A549 (cell line): ENCODE data around the gene MS4A4A. TPM values are rescaled to one million over a fixed set of nuclear protein-coding genes. Genes with fewer than 3 reads are reported as not detected.

Source experiments
- ATAC-seq, 2 experiments: fragments of 200-7000 bp in 1 of 2; fragments of >200 bp in 1 of 2; cut with Nextera tagmentation in 1 of 2; cut with Tn5 transposase in 1 of 2; 3 replicates each; pipeline versions ENCODE4 v1.8.0 to v1.9.1; 2018 to 2020; ENCODE audit warnings: mild to moderate bottlenecking in 1 of 2, moderate library complexity in 1 of 2
- CTCF ChIA-PET: fragments of 300-600 bp; sonication (Branson Sonifier 250); formaldehyde crosslinking; extraction: SDS; loops from one replicate; lab custom pipeline; 2021; ENCODE audit warnings: antibody characterized with exemption, inconsistent platforms; lab: Yijun Ruan, JAX
- POLR2A ChIA-PET: fragments of 350-600 bp; formaldehyde crosslinking; extraction: SDS; loops from one replicate; lab custom pipeline; 2021; ENCODE audit warnings: antibody characterized with exemption, inconsistent platforms; lab: Yijun Ruan, JAX
- DNase-seq, 2 experiments: peaks; one replicate each; pipeline versions ENCODE4 v3.0.0 to v3.0.0-alpha.2; 2011 to 2016; ENCODE audit warnings: low read depth in 1 of 2, low spot score in 1 of 2
- FAIRE-seq: peaks from 2 replicates; lab custom pipeline; 2011; peaks lifted over from hg19 to GRCh38; lab: Jason Lieb, UNC
- H3K27ac ChIP-seq, 2 experiments: fragments of >200 bp; sonication (Bioruptor Twin); formaldehyde crosslinking; 3 replicates each; pipeline ENCODE4 v1.5.1; 2016 to 2017
- H3K4me1 ChIP-seq: fragments of >200 bp; sonication (Bioruptor Twin); formaldehyde crosslinking; 3 replicates; pipeline ENCODE4 v1.6.1; 2016
- H3K4me2 ChIP-seq: fragments of >200 bp; sonication (Bioruptor Twin); formaldehyde crosslinking; 3 replicates; pipeline ENCODE4 v1.6.1; 2016
- H3K4me3 ChIP-seq: fragments of >200 bp; sonication (Bioruptor Twin); formaldehyde crosslinking; 3 replicates; pipeline ENCODE4 v1.5.1; 2016
- H3K9me3 ChIP-seq: fragments of >200 bp; sonication (Bioruptor Twin); formaldehyde crosslinking; 3 replicates; pipeline ENCODE4 v1.6.1; 2016
- CBX2 ChIP-seq: fragments of 200-600 bp; sonication (generic); IDR thresholded peaks from 2 replicates; pipeline ENCODE4 v1.6.1; 2016; ENCODE audit warnings: low read depth, mild to moderate bottlenecking, borderline replicate concordance
- CBX8 ChIP-seq: fragments of 200-600 bp; sonication (generic); IDR thresholded peaks from 2 replicates; pipeline ENCODE4 v1.6.1; 2016
- CEBPB ChIP-seq, 2 experiments: fragments of >200 bp in 1 of 2; sonication (Bioruptor Twin) in 1 of 2; formaldehyde crosslinking in 1 of 2; IDR thresholded peaks; 2 replicates each; pipeline ENCODE4 v1.6.1; 2012 to 2016
- CHD2 ChIP-seq: fragments of 150-350 bp; IDR thresholded peaks from 2 replicates; pipeline ENCODE4 v1.6.1; 2014; ENCODE audit warnings: low read length; ENCODE audit not compliant: partially characterized antibody
- CHD4 ChIP-seq: fragments of 200-600 bp; sonication (generic); IDR thresholded peaks from 2 replicates; pipeline ENCODE4 v1.6.1; 2016; ENCODE audit warnings: antibody characterized with exemption, mild to moderate bottlenecking, borderline replicate concordance
- FOSB ChIP-seq: fragments of 250-450 bp; sonication (Bioruptor Pico); IDR thresholded peaks from 2 replicates; pipeline ENCODE4 v1.5.0; 2020; ENCODE audit warnings: mild to moderate bottlenecking, moderate library complexity
- HDAC2 ChIP-seq: fragments of 200-600 bp; sonication (generic); IDR thresholded peaks from 2 replicates; pipeline ENCODE4 v1.6.1; 2016
- HEYL ChIP-seq: fragments of 250-450 bp; sonication (Bioruptor Pico); IDR thresholded peaks from 2 replicates; pipeline ENCODE4 v1.8.0; 2021; ENCODE audit warnings: mild to moderate bottlenecking, moderate library complexity
- HOXB5 ChIP-seq: fragments of 250-450 bp; sonication (Bioruptor Pico); IDR thresholded peaks from 2 replicates; pipeline ENCODE4 v1.5.0; 2020; ENCODE audit warnings: mild to moderate bottlenecking, moderate library complexity
- JUNB ChIP-seq: fragments of >200 bp; sonication (Bioruptor Twin); formaldehyde crosslinking; IDR thresholded peaks from 2 replicates; pipeline ENCODE4 v1.6.1; 2016
- KDM1A ChIP-seq: fragments of 200-600 bp; sonication (generic); IDR thresholded peaks from 2 replicates; pipeline ENCODE4 v1.6.1; 2016; ENCODE audit warnings: low read depth, mild to moderate bottlenecking
- MAZ ChIP-seq: fragments of 150-350 bp; IDR thresholded peaks from 2 replicates; pipeline ENCODE4 v1.6.1; 2014; ENCODE audit warnings: antibody characterized with exemption, low read depth, low read length, borderline replicate concordance
- MYC ChIP-seq: IDR thresholded peaks from 2 replicates; pipeline ENCODE4 v1.6.1; 2012; ENCODE audit warnings: mild to moderate bottlenecking, inconsistent platforms, low read length, improper control_type of control experiment, borderline replicate concordance
- NFE2L2 ChIP-seq: fragments of 150-350 bp; conservative IDR thresholded peaks from 2 replicates; pipeline ENCODE4 v1.6.1; 2014; ENCODE audit warnings: low read length
- POLR2A ChIP-seq: IDR thresholded peaks from 2 replicates; pipeline ENCODE4 v1.6.1; 2012; ENCODE audit warnings: mild to moderate bottlenecking, low read length
- RAD21 ChIP-seq, 2 experiments: fragments of >200 bp in 1 of 2; sonication (Bioruptor Twin) in 1 of 2; formaldehyde crosslinking in 1 of 2; IDR thresholded peaks in 1 of 2; conservative IDR thresholded peaks in 1 of 2; 2 replicates in 1 of 2; 3 replicates in 1 of 2; pipeline ENCODE4 v1.6.1; 2012 to 2018; ENCODE audit warnings: inconsistent platforms in 1 of 2
- RARB ChIP-seq: fragments of 250-450 bp; sonication (Bioruptor Pico); IDR thresholded peaks from 2 replicates; pipeline ENCODE4 v1.8.0; 2021; ENCODE audit warnings: mild to moderate bottlenecking, moderate library complexity
- SMC3 ChIP-seq: fragments of >200 bp; sonication (Bioruptor Twin); formaldehyde crosslinking; IDR thresholded peaks from 3 replicates; pipeline ENCODE4 v1.6.1; 2018; ENCODE audit warnings: inconsistent platforms
- SREBF2 ChIP-seq: fragments of 450-650 bp; IDR thresholded peaks from 2 replicates; pipeline ENCODE4 v1.6.1; 2014; ENCODE audit warnings: mild to moderate bottlenecking, moderate library complexity
- TFCP2L1 ChIP-seq: fragments of 250-450 bp; sonication (Bioruptor Pico); IDR thresholded peaks from 2 replicates; pipeline ENCODE4 v1.5.0; 2021; ENCODE audit warnings: mild to moderate bottlenecking
- TP53 ChIP-seq: fragments of 250-450 bp; sonication (Bioruptor Pico); IDR thresholded peaks from 2 replicates; pipeline ENCODE4 v1.5.0; 2021; ENCODE audit warnings: mild to moderate bottlenecking, moderate library complexity
- ZFP36 ChIP-seq: fragments of 450-650 bp; IDR thresholded peaks from 2 replicates; pipeline ENCODE4 v1.6.1; 2014; ENCODE audit warnings: borderline replicate concordance; ENCODE audit not compliant: partially characterized antibody
- ZSCAN20 ChIP-seq: fragments of 250-450 bp; sonication (Bioruptor Pico); IDR thresholded peaks from 2 replicates; pipeline ENCODE4 v1.8.0; 2022; ENCODE audit warnings: mild to moderate bottlenecking, moderate library complexity
- WGBS: methylation state at CpG from one replicate; pipeline ENCODE4 v1.1.6; 2017; ENCODE audit errors: missing lambda C conversion rate; 5-methylcytosine and 5-hydroxymethylcytosine counted together
- polyA plus RNA-seq, 4 experiments: library from polyadenylated mRNA; depleted of rRNA in 3 of 4; stranded (reverse); fragments of >200 nt; fragmentation: RNase III in 1 of 4; extraction: RNeasy Plus Mini Kit Qiagen cat#74134 plus additional on column Dnase treatment in 1 of 4; gene quantifications; 2 replicates in 3 of 4; 3 replicates in 1 of 4; pipeline ENCODE4 v1.2.3, GENCODE V29; 2011 to 2017
- TF ChIP-seq, protein P1 (sequence below): fragments of 150-350 bp; IDR thresholded peaks from 2 replicates; pipeline ENCODE4 v1.6.1; 2014; ENCODE audit warnings: low read depth, mild to moderate bottlenecking, low read length
- TF ChIP-seq, protein P2 (sequence below): fragments of 250-450 bp; sonication (Bioruptor Pico); IDR thresholded peaks from 2 replicates; pipeline ENCODE4 v1.5.0; 2021; ENCODE audit warnings: mild to moderate bottlenecking, moderate library complexity, borderline replicate concordance
- TF ChIP-seq, protein P3 (sequence below): fragments of 200-600 bp; sonication (generic); IDR thresholded peaks from 2 replicates; pipeline ENCODE4 v1.6.1; 2016; ENCODE audit warnings: antibody characterized with exemption, mild to moderate bottlenecking, moderate library complexity
- TF ChIP-seq, protein P4 (sequence below): fragments of 250-450 bp; sonication (Bioruptor Pico); IDR thresholded peaks from 2 replicates; pipeline ENCODE4 v1.5.0; 2020; ENCODE audit warnings: low read depth, mild to moderate bottlenecking, moderate library complexity

Gene MS4A4A
- polyA plus RNA-seq, 2 of the 4 experiments (the other 2 are of a cell fraction): not detected

DNA sequence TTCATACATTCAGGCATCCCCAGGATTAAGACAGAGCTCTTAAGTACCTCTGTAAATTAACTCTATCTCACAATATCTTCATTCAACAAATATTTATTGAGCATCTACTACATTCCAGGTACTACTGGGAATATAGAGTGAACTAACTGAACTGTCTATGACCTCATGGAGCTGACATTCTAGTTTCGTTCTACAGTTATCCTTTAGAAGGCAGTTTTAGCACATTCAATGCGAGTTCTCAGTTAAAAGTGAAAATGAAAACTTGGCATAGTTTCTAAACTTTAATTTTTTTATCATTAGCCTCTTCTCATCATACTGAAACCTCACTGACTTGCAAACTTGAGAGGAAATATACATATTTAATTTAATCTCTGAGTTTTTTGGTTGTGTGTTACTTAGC is 35.9 kb downstream of the MS4A4A start:
- WGBS: 0% methylated on average over 2 of the region's 2 CpGs
- Histone ChIP-seq H3K9me3 (no peaks in the 10 kb centered on the region), H3K4me3 (no peak overlapping the region), H3K4me1 (no peaks in the 10 kb centered on the region), H3K4me2 (no peak overlapping the region), H3K27ac (no peak overlapping the region)
- POLR2A ChIA-PET: no interaction called here
- ATAC-seq: no peak
- no peak for FAIRE-seq
- no peak for TF ChIP-seq KDM1A
- TF ChIP-seq CEBPB (IDR thresholded peaks at IDR 0.05): no peak
- no peak for TF ChIP-seq SREBF2
- no peak for TF ChIP-seq RARB (CRISPR knock-in tag)
- TF ChIP-seq FOSB: no peak
- no peak for TF ChIP-seq HOXB5 (CRISPR knock-in tag)
- no peak for TF ChIP-seq JUNB
- TF ChIP-seq, protein P1, sequence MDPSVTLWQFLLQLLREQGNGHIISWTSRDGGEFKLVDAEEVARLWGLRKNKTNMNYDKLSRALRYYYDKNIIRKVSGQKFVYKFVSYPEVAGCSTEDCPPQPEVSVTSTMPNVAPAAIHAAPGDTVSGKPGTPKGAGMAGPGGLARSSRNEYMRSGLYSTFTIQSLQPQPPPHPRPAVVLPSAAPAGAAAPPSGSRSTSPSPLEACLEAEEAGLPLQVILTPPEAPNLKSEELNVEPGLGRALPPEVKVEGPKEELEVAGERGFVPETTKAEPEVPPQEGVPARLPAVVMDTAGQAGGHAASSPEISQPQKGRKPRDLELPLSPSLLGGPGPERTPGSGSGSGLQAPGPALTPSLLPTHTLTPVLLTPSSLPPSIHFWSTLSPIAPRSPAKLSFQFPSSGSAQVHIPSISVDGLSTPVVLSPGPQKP: no peak
- no peak for TF ChIP-seq NFE2L2
- no peak for TF ChIP-seq ZSCAN20 (CRISPR knock-in tag)
- TF ChIP-seq ZFP36: no peak
- no peak for TF ChIP-seq CHD2
- no peak for TF ChIP-seq MYC
- no peak for TF ChIP-seq POLR2A
- TF ChIP-seq, protein P2, sequence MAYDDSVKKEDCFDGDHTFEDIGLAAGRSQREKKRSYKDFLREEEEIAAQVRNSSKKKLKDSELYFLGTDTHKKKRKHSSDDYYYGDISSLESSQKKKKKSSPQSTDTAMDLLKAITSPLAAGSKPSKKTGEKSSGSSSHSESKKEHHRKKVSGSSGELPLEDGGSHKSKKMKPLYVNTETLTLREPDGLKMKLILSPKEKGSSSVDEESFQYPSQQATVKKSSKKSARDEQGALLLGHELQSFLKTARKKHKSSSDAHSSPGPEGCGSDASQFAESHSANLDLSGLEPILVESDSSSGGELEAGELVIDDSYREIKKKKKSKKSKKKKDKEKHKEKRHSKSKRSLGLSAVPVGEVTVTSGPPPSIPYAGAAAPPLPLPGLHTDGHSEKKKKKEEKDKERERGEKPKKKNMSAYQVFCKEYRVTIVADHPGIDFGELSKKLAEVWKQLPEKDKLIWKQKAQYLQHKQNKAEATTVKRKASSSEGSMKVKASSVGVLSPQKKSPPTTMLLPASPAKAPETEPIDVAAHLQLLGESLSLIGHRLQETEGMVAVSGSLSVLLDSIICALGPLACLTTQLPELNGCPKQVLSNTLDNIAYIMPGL (CRISPR knock-in tag): no peak
- no peak for TF ChIP-seq CBX8
- TF ChIP-seq CHD4: no peak
- no peak for TF ChIP-seq TP53 (CRISPR knock-in tag)
- TF ChIP-seq, protein P3, sequence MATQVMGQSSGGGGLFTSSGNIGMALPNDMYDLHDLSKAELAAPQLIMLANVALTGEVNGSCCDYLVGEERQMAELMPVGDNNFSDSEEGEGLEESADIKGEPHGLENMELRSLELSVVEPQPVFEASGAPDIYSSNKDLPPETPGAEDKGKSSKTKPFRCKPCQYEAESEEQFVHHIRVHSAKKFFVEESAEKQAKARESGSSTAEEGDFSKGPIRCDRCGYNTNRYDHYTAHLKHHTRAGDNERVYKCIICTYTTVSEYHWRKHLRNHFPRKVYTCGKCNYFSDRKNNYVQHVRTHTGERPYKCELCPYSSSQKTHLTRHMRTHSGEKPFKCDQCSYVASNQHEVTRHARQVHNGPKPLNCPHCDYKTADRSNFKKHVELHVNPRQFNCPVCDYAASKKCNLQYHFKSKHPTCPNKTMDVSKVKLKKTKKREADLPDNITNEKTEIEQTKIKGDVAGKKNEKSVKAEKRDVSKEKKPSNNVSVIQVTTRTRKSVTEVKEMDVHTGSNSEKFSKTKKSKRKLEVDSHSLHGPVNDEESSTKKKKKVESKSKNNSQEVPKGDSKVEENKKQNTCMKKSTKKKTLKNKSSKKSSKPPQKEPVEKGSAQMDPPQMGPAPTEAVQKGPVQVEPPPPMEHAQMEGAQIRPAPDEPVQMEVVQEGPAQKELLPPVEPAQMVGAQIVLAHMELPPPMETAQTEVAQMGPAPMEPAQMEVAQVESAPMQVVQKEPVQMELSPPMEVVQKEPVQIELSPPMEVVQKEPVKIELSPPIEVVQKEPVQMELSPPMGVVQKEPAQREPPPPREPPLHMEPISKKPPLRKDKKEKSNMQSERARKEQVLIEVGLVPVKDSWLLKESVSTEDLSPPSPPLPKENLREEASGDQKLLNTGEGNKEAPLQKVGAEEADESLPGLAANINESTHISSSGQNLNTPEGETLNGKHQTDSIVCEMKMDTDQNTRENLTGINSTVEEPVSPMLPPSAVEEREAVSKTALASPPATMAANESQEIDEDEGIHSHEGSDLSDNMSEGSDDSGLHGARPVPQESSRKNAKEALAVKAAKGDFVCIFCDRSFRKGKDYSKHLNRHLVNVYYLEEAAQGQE: no peak
- TF ChIP-seq MAZ: no peak
- DNase-seq: no peak
- CTCF ChIA-PET: interaction anchor here (1.3 to 1.9 kb wide), 2 partner anchors 18 to 47 kb away, joined by 3 to 5 read pairs; no protein-coding TSS in a partner anchor

DNA sequence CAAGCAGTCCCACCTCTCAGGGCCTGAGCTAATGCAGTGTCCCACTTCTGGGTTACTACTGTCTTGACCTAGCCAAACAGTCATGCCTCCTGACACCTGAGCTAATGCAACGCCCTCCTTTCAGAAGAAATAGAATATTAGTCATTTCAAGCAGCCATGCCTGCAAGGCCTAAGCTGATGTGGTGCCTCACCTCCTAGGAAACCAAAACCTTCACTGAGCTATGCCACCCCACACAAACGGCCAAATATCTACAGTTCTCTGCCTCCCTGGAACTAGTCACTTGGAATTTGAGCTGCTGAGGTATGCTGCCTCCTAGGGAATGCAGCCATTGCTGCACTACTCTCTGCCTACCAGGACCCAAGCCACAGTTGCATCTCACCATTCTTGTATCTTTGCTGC is 38.3 kb downstream of the MS4A4A start:
- 0% methylated on average over 2 of the region's 2 CpGs for WGBS
- no peak for DNase-seq
- FAIRE-seq: no peak
- Histone ChIP-seq H3K27ac (no peak overlapping the region), H3K4me3 (no peak overlapping the region), H3K9me3 (no peaks in the 10 kb centered on the region)
- no peak for ATAC-seq
- CTCF ChIA-PET: interaction anchor here (0.7 to 1.3 kb wide), 3 partner anchors 11 to 323 kb away, joined by 3 to 4 read pairs (median 3); no protein-coding TSS in a partner anchor
- TF ChIP-seq, protein P4, sequence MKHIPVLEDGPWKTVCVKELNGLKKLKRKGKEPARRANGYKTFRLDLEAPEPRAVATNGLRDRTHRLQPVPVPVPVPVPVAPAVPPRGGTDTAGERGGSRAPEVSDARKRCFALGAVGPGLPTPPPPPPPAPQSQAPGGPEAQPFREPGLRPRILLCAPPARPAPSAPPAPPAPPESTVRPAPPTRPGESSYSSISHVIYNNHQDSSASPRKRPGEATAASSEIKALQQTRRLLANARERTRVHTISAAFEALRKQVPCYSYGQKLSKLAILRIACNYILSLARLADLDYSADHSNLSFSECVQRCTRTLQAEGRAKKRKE (CRISPR knock-in tag): no peak
- TF ChIP-seq HDAC2 (no peak), HEYL (CRISPR knock-in tag) (no peak), RAD21 (conservative IDR thresholded peaks at IDR 0.05 in 1 of 2, IDR thresholded peaks at IDR 0.05 in 1 of 2) (no peak), KDM1A (no peak), SMC3 (no peak), POLR2A (no peak), CBX8 (no peak), MYC (no peak), RARB (CRISPR knock-in tag) (no peak), CBX2 (no peak), JUNB (no peak), TFCP2L1 (CRISPR knock-in tag) (no peak)
- TF ChIP-seq, protein P3: no peak
- TF ChIP-seq, all 56 proteins: peak for 0
- H3K4me2 ChIP-seq: no peak overlapping the region
- POLR2A ChIA-PET: no interaction called here
- no peaks in the 10 kb centered on the region for H3K4me1 ChIP-seq
